ENCODE results near the gene RRBP1. TPM values are rescaled to one million over a fixed set of nuclear protein-coding genes. Genes with fewer than 3 reads are reported as not detected.

RRBP1 gene
- total and polyA plus RNA-seq, 2 donors (not counting 3 experiments of a cell fraction or from before 2014, with no cell fraction given) = 50.3 to 236 TPM

- H3K79me2 ChIP-seq (ENCODE audit: control insufficient read depth, insufficient read depth, low read length) = peaks cover 91% of the 10 kb centered on the region
- no peaks in the 10 kb centered on the region for H3K9me3 ChIP-seq (replicated peaks; ENCODE audit: control insufficient read depth, insufficient read depth, low read length)
- dilution Hi-C loops (cut with MboI; ENCODE audit: extremely low pct_ligation_motif_present, low sequenced_read_pairs) = no loop called here
- peaks cover 2% of the 10 kb centered on the region for H3K4me1 ChIP-seq (ENCODE audit: control insufficient read depth, extremely low read depth, insufficient read depth, low read length)
- no TSS peak for BruUV-seq (replicated peaks)
- CTCF ChIA-PET = no interaction called here
- no peak overlapping the region for H3K4me3 ChIP-seq (replicated peaks in 1 of 3; ENCODE audit: insufficient read depth in 1 of 3, low read depth in 1 of 3, low read length in 3 of 3)
- H3K27me3 ChIP-seq (ENCODE audit: control insufficient read depth in 2 of 2, insufficient read depth in 2 of 2, low read length in 2 of 2) = no peaks in the 10 kb centered on the region
- H3K9ac ChIP-seq (replicated peaks; ENCODE audit: extremely low read depth, insufficient read depth, low read length) = no peak overlapping the region
- peaks cover 10% of the 10 kb centered on the region for H4K20me1 ChIP-seq (replicated peaks; ENCODE audit: control insufficient read depth, extremely low read depth, insufficient read depth, low read length)
- H2AFZ ChIP-seq (ENCODE audit: low read depth, low read length) = no peak overlapping the region
- DNase-seq (ENCODE audit: low read depth, low spot score) (no peak), FAIRE-seq (no peak)
- intact Hi-C loops (cut with micrococcal nuclease) = no loop called here
- POLR2A ChIA-PET = no interaction called here
- H3K36me3 ChIP-seq (ENCODE audit: control insufficient read depth in 2 of 2, extremely low read depth in 1 of 2, insufficient read depth in 2 of 2, low read length in 2 of 2) = no peaks in the 10 kb centered on the region
- H3K9me1 ChIP-seq (replicated peaks; ENCODE audit: control insufficient read depth, extremely low read depth, insufficient read depth, low read length) = no peaks in the 10 kb centered on the region
- H3K27ac ChIP-seq (ENCODE audit: insufficient read depth, low read depth, low read length) = no peak overlapping the region
- H3K4me2 ChIP-seq (ENCODE audit: insufficient read depth, low read length) = no peak overlapping the region
- TF ChIP-seq GATA2 (IDR thresholded peaks at IDR 0.05; ENCODE audit: insufficient read depth, insufficient read length, low read depth, low read length) = no peak
- no peak for TF ChIP-seq POLR2A (IDR thresholded peaks at IDR 0.05; ENCODE audit: low read depth, low read length)
- no peak for TF ChIP-seq MAX (IDR thresholded peaks at IDR 0.05; ENCODE audit: insufficient read depth, insufficient read length)
- TF ChIP-seq FOS (IDR thresholded peaks at IDR 0.05; ENCODE audit: borderline replicate concordance, insufficient read depth, low read length) = no peak
- no peak for TF ChIP-seq JUN (IDR thresholded peaks at IDR 0.05; ENCODE audit: borderline replicate concordance, insufficient read depth, insufficient read length, low read depth)
- no peak for TF ChIP-seq MYC (IDR thresholded peaks at IDR 0.05; ENCODE audit: low read depth, low read length)
- no peak for TF ChIP-seq CTCF (IDR thresholded peaks at IDR 0.05; ENCODE audit: extremely low read depth in 1 of 2, insufficient read depth in 1 of 2, low read depth in 1 of 2, low read length in 2 of 2)
- no peak for TF ChIP-seq EZH2 (IDR thresholded peaks at IDR 0.05; ENCODE audit: borderline replicate concordance, low read depth, low read length, severe bottlenecking)
- no peak for TF ChIP-seq POLR2AphosphoS5 (IDR thresholded peaks at IDR 0.05; ENCODE audit: insufficient read depth, low read depth, low read length)
Measured at GRCh38 chr20:17587824-17588223, 94.2 kb downstream of the RRBP1 start.
